ENCODE results near the gene ANAPC15.

ANAPC15 gene

GRCh38 chr11:72067266-72067665 lies 45.2 kb downstream of the ANAPC15 start:
- DNase-seq (ENCODE audit: extremely low read depth, low read depth) = no peak
- no peak for TF ChIP-seq CTCF (IDR thresholded peaks at IDR 0.05; ENCODE audit: low read depth, low read length)

DNA sequence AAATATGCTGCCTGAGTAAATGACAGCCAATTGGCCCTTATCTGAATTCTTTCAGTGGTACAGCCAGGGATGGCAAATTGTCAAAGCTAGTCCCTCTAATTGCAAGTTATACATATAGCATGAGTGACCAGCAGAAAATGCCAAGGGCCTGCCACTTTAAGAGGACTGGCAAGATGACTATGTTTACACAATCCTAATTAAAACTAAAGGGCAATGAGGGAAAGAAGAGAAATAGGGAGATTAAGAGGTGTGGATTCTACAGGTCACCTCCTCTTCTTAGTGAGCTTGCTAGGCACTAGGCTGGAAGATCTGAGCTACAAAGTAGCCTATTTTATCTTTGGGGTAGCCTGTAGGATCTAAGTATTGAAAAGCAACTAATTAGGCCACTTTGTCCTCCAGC lies 45.6 kb downstream of the ANAPC15 start:
- no peak for TF ChIP-seq CTCF (IDR thresholded peaks at IDR 0.05; ENCODE audit: low read depth, low read length)
- DNase-seq (ENCODE audit: extremely low read depth, low read depth) = no peak

GRCh38 chr11:72061739-72062396 lies 50.6 kb downstream of the ANAPC15 start:
- TF ChIP-seq CTCF (IDR thresholded peaks at IDR 0.05; ENCODE audit: low read depth, low read length) = no peak
- DNase-seq (ENCODE audit: extremely low read depth, low read depth) = no peak

Data from AG09319 (cell line).